SJCRH30 (cell line): ENCODE measurements around the gene AQP4. TPM values are rescaled to one million over a fixed set of nuclear protein-coding genes. Genes with fewer than 3 reads are reported as not detected.

ENCODE experiments used
- DNase-seq, 2 experiments: peaks; one replicate each; pipeline ENCODE4 v3.0.0-alpha.2; 2015 to 2020
- H3K27ac ChIP-seq: fragments of 250-450 bp; sonication (Bioruptor Pico); 2 replicates; pipeline ENCODE4 v1.5.1; 2020; ENCODE audit warnings: mild to moderate bottlenecking, moderate library complexity
- H3K27me3 ChIP-seq: fragments of 250-450 bp; sonication (Bioruptor Pico); 2 replicates; pipeline ENCODE4 v1.5.1; 2020; ENCODE audit warnings: mild to moderate bottlenecking, moderate library complexity
- H3K36me3 ChIP-seq: fragments of 250-450 bp; sonication (Bioruptor Pico); 2 replicates; pipeline ENCODE4 v1.5.1; 2020; ENCODE audit warnings: mild to moderate bottlenecking, moderate library complexity
- H3K4me1 ChIP-seq: fragments of 250-450 bp; sonication (Bioruptor Pico); 2 replicates; pipeline ENCODE4 v1.5.1; 2020; ENCODE audit warnings: mild to moderate bottlenecking, moderate library complexity
- H3K4me3 ChIP-seq: fragments of 250-450 bp; sonication (Bioruptor Pico); 2 replicates; pipeline ENCODE4 v1.5.1; 2020; ENCODE audit warnings: mild to moderate bottlenecking, moderate library complexity
- H3K9me3 ChIP-seq: fragments of 250-450 bp; sonication (Bioruptor Pico); replicated peaks from 2 replicates; pipeline ENCODE4 v1.5.1; 2020; ENCODE audit warnings: mild to moderate bottlenecking, moderate library complexity
- total RNA-seq: library from RNA; depleted of rRNA; stranded (reverse); fragments of >200 nt; shearing (Covaris generic); gene quantifications from 2 replicates; pipeline ENCODE4 v1.2.3, GENCODE V29; 2014

Gene AQP4
- total RNA-seq, 1 experiment from 2014 or later: 0.26 TPM

DNA sequence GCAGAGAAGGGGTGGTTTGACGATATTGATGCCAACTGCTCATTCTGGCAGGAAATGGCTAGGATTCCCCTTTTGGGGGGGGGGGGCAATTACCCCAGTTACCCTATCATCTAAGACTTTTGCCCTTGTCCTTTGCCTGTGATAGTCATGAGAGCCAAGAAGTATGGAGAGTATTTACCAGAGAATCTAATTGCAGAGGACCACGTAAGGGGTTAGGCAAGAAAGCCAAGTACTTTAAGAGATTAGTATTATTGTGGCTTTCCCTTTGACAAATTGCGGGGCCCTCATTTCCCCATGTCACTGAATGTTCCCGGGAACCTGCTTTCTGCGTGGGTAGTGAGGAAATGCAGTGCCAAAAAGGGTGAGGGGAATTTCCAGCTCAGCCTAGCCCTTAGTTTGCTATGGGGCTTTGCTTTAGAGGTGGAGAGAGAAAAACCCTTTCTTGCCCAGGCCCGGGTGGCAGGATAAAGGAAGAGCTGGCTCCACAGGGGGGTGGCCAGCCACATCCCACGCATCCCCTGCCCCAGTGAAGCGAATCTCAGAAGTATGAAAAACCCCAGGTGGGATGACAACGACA, 1.5 kb downstream of the AQP4 start:
- no peaks in the 10 kb centered on the region for H3K27me3 ChIP-seq
- H3K4me3 ChIP-seq: no peak overlapping the region
- DNase-seq: no peak
- no peaks in the 10 kb centered on the region for H3K9me3 ChIP-seq
- no peak overlapping the region for H3K27ac ChIP-seq
- no peaks in the 10 kb centered on the region for H3K36me3 ChIP-seq
- no peaks in the 10 kb centered on the region for H3K4me1 ChIP-seq

DNA sequence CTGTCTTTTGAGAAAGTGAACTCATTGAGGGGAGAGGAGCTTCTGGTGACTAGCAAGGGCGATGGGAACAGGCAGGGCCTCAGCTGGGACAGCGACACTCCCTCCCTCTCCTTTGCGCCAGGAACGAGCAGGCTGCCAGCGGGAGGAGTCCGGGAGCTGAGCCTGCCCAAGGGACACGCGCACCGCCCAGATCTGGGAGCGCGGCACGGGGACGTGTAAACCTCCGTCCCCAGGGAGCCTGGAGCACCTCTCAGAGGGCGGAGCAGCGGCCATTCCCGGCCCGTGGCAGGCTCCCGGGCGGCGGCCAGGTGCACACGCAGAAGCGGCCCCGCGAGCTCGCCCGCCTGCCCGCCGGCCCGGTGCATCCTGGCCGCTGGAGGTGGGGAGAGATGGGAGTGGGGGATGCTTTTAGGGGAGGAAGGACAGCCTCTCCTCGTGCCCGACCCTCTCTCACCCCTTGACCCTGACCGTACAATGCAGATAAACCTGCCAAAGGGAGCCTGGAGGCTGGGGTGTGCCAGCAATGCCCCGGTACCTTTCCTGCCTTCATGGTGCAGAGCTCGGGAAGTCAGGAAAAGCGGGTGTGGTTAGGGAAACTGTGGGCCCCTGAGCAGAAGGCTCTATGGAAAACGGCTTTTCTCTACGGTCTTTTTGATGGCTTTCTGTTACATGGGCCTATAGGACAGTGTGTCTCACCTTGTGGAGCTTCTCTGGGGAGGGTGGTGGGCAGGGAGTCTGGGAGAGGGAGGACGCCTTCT, 2.2 kb downstream of the AQP4 start:
- Histone ChIP-seq H3K27me3 (no peaks in the 10 kb centered on the region), H3K4me3 (no peak overlapping the region), H3K27ac (no peak overlapping the region), H3K9me3 (no peaks in the 10 kb centered on the region), H3K4me1 (no peaks in the 10 kb centered on the region), H3K36me3 (no peaks in the 10 kb centered on the region)
- no peak for DNase-seq

DNA sequence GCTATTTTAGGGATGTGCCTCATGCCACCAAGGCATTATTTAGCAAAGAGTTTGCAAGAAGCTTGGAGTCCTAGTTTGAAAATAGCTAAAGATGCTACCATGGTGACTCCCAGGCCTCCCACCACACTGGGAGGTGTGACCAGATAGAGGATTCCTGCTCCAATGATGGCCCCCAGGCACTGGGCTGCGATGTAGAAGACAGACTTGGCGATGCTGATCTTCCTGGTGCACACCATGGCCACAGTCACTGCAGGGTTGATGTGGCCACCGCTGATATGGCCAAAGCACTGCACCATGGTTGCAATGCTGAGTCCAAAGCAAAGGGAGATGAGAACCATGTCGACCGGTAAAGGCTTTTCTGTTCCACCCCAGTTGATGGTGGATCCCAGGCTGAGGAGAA, 3.4 kb downstream of the AQP4 start:
- Histone ChIP-seq H3K4me1 (no peaks in the 10 kb centered on the region), H3K36me3 (no peaks in the 10 kb centered on the region), H3K9me3 (no peaks in the 10 kb centered on the region), H3K27ac (no peak overlapping the region), H3K4me3 (no peak overlapping the region), H3K27me3 (no peaks in the 10 kb centered on the region)
- no peak for DNase-seq

DNA sequence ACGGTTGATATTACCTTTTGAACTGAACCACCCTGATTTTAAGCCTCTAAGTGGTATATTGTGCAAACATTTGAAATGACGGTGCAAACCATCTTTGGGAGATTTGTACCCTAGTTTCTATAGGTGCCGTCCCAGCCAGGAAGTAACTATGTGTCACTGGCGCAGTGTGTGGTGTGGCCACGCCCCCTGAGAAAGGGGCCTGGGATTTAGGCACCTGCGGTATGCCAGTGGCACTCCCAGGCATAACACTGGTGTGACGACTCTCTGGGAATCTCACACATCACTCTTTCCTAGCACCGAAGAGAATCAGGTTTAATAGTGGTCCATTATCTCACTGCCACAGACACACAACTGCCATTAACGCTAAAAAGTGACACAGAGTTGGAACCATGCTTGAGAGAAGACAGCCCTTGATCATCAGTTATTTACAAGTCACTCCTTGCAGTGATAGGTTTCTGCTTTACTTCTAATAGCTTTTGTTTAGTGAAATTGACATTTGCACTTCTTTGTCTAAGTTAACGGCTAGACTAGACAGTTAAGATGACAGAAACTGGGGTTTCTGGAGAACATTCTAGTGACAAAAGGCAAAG, 11.1 kb downstream of the AQP4 start:
- Histone ChIP-seq H3K4me3 (no peak overlapping the region), H3K4me1 (no peaks in the 10 kb centered on the region), H3K36me3 (no peaks in the 10 kb centered on the region), H3K27me3 (no peaks in the 10 kb centered on the region), H3K27ac (no peak overlapping the region), H3K9me3 (no peaks in the 10 kb centered on the region)
- no peak for DNase-seq

DNA sequence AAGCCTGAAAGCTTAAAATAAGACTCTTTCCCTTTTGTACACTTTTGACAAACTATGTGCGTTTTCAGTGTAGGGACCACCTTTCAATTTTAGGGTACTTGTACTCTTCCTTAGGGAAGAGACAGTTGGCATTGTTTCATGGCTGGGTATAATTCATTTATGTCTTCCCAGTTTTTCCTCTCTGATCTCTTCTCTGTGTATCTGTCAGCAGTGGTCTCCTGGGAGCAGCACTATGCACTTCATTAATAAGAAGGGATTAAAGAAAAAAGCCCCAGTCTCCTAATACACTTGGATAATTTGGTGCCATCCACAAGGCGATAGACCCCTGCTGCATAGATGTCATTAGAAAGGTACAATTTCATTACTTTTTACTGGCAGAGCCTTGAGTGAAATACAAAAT, 12.1 kb downstream of the AQP4 start:
- Histone ChIP-seq H3K4me1 (no peaks in the 10 kb centered on the region), H3K9me3 (no peaks in the 10 kb centered on the region), H3K27me3 (no peaks in the 10 kb centered on the region), H3K36me3 (no peaks in the 10 kb centered on the region), H3K27ac (no peak overlapping the region), H3K4me3 (no peak overlapping the region)
- DNase-seq: no peak

DNA sequence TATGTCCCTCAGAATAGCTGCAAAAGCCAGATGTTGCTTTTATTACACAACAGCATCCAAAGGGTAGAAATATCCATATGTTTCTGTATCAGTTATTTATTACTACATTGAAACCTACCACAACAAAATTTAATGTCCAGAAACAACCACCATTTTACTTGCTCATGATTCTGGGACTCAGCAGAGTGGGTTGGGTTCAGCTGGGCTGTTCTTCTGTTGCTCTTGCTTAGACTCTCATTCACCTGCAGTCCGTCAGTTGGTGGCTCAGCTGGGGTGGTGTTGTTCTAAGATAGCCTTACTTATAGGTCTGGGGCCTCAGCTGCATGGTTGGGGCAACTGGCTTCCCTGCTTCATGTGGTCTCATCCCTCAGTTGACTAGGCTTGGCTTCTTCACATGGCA, 21.7 kb downstream of the AQP4 start:
- no peaks in the 10 kb centered on the region for H3K36me3 ChIP-seq
- DNase-seq: no peak
- no peaks in the 10 kb centered on the region for H3K27me3 ChIP-seq
- H3K27ac ChIP-seq: no peak overlapping the region
- H3K9me3 ChIP-seq: no peaks in the 10 kb centered on the region
- no peak overlapping the region for H3K4me3 ChIP-seq
- no peaks in the 10 kb centered on the region for H3K4me1 ChIP-seq

DNA sequence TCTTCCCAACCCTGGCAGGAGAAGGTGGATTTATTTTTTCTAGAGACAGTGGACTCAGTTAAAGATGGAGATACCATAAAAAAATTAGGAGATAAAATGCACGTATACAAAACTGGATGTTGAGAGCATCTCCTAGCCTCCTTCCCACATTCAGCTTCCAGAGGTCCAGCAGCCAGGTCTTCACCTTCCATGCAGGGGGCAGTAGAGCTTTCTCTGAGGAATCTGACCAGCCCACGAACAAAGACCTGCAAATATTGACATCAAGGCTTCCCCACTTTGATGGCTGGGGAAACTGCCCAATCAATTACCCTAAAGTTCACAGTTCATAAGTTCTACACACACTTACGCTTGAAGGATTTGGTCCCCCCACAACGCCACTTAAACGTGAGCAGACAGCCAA, 24.5 kb downstream of the AQP4 start:
- Histone ChIP-seq H3K36me3 (no peaks in the 10 kb centered on the region), H3K9me3 (no peaks in the 10 kb centered on the region), H3K4me1 (no peaks in the 10 kb centered on the region), H3K27me3 (no peaks in the 10 kb centered on the region), H3K27ac (no peak overlapping the region), H3K4me3 (no peak overlapping the region)
- DNase-seq: no peak

DNA sequence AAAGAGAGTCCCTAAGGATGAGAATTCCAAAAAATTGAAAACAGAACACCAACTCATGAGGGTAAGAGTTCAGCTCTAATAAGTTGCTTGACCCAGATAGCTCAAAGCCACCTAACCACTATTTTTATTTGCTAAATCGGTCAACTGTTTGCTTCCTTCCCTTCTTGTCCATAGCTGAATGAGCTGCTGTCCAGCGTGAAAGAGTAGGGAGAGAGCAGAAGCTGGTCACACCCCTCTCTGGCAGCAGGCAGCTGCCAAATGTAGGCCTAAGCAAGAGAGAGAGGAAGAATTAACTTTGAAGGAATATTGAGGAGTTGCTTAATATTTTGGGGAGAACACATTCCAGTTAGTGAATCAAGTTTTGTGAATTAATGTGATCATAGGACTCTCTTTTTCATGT, 25.9 kb downstream of the AQP4 start:
- no peaks in the 10 kb centered on the region for H3K4me1 ChIP-seq

DNA sequence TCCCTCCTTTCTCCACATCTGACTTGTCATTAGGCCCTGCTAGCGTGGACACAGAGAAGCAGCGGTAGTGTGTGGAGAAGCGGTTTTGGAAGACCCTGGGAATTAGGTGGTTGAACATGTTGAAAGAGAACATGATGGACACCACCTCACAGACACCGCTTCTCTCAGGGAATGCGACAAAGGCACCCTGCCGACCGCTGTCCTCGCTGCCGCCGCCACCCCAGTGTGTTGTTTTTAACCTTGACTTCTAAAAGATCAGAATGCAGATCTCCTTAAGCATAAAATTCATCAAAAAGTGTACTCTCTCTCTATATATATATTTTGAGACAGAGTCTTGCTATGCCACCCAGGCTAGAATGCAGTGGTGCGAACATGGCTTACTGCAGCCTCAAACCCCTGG, 33.2 kb downstream of the AQP4 start:
- Histone ChIP-seq H3K27me3 (no peaks in the 10 kb centered on the region), H3K4me3 (no peak overlapping the region), H3K4me1 (peaks cover 6% of the 10 kb centered on the region; the same call in 1 of the 2 replicates), H3K36me3 (no peaks in the 10 kb centered on the region), H3K9me3 (no peaks in the 10 kb centered on the region), H3K27ac (no peak overlapping the region)
- no peak for DNase-seq

More for the DNA sequence above, 25.9 kb downstream of the AQP4 start:
- Histone ChIP-seq H3K4me3 (no peak overlapping the region), H3K9me3 (no peaks in the 10 kb centered on the region), H3K27ac (no peak overlapping the region), H3K36me3 (no peaks in the 10 kb centered on the region), H3K27me3 (no peaks in the 10 kb centered on the region)
- DNase-seq: no peak

DNA sequence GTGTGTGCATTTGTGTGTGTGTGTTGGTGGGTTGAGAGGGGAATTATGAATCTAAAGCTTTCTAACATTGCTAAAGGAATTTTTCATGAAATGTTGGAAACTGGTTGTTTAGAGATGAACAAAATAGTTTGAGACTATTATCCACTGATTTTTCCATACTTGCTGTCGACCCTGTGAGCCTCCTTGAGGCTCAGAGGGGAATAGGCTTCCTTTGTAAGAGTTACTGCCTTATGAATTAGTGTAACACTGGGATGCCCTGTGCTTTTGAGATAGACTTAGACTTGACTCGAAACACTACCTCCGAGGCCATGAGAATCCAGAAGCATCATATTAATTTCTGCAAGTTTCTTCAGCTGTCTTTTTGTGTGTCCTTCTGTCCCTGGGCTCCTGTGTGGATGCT, 37.9 kb downstream of the AQP4 start:
- no peak overlapping the region for H3K27ac ChIP-seq
- H3K9me3 ChIP-seq: no peaks in the 10 kb centered on the region
- no peak overlapping the region for H3K4me3 ChIP-seq
- no peaks in the 10 kb centered on the region for H3K36me3 ChIP-seq
- H3K27me3 ChIP-seq: no peaks in the 10 kb centered on the region
- H3K4me1 ChIP-seq: peaks cover 22% of the 10 kb centered on the region
- peak in 1 of 2 experiments; percentile 9 for DNase-seq

DNA sequence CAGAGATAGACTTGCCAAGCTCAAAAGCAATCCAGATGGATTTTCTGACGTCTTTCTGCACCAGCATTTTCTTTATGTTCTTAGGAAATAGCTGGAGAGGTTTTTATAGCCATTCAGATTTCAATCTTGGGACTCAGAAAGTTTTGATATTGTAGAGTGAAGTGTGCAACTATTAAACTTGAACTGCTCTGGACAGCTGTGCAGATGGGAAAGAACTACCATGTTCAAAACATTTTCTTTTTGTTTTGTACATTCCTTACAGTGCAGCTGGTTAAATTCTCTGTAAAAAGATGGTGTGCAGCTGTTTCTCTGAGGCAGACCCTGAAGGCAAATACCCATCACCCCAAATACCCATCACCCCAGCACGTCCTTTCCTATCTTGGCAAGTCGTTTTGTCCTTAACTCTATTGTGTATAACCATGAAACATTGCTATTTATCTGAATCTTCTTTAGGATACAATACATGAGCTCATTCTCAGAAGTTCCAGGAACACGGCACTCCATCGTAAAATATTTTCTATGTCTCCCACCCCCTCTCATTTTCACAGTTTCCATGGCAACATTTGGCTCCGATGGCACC, 38.8 kb downstream of the AQP4 start:
- DNase-seq: peak; percentile 7 to 38
- Histone ChIP-seq H3K9me3 (no peaks in the 10 kb centered on the region), H3K4me3 (no peak overlapping the region), H3K27me3 (no peaks in the 10 kb centered on the region), H3K4me1 (peaks cover 22% of the 10 kb centered on the region), H3K27ac (peak overlapping the region; percentile 4; the same call in 1 of the 2 replicates), H3K36me3 (no peaks in the 10 kb centered on the region)

DNA sequence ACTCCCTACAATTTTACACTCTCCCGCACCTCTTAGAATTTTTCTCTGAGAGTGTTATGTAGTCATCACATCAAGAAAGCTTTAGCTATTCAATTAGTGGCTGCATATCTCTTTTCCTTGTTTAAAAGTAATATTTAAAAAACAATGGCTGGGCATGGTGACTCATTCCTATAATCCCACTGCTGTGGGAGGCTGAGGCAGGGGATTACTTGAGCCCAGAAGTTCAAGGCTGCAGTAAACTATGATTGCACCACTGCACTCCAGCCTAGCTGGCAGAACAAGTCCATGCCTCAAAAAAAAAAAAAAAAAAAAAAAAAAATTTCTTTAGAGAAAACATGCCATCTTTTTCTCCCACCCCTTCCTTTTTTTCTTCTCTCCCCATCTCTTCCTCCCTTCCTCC, 44.3 kb downstream of the AQP4 start:
- no peaks in the 10 kb centered on the region for H3K9me3 ChIP-seq
- H3K4me3 ChIP-seq: no peak overlapping the region
- no peaks in the 10 kb centered on the region for H3K27me3 ChIP-seq

DNA sequence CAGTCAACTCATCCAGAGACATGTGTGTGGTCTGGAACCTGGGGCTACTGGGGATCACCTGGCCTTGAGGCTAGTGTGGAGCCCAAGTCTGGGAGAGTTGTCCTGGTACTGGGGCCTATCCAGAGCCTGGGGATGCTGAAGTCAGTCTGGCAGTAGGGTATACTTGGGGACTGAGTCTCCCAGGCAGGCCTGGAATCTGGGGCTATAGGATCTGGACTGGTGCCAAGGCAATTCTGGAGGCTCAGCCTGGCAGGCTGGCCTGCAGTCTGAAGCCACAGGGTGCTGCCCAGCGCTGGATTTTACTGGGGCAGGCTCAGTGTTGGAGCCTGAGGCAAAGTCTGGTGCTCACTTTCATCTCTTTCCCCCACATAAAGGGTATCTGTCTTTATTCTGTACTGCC, 46.5 kb downstream of the AQP4 start:
- Histone ChIP-seq H3K4me1 (peaks cover 6% of the 10 kb centered on the region; the same call in 1 of the 2 replicates), H3K27me3 (no peaks in the 10 kb centered on the region), H3K27ac (no peak overlapping the region), H3K36me3 (no peaks in the 10 kb centered on the region), H3K9me3 (no peaks in the 10 kb centered on the region), H3K4me3 (no peak overlapping the region)
- no peak for DNase-seq

More for the DNA sequence above, 44.3 kb downstream of the AQP4 start:
- Histone ChIP-seq H3K36me3 (no peaks in the 10 kb centered on the region), H3K27ac (no peak overlapping the region), H3K4me1 (peaks cover 14% of the 10 kb centered on the region)
- DNase-seq: no peak

DNA sequence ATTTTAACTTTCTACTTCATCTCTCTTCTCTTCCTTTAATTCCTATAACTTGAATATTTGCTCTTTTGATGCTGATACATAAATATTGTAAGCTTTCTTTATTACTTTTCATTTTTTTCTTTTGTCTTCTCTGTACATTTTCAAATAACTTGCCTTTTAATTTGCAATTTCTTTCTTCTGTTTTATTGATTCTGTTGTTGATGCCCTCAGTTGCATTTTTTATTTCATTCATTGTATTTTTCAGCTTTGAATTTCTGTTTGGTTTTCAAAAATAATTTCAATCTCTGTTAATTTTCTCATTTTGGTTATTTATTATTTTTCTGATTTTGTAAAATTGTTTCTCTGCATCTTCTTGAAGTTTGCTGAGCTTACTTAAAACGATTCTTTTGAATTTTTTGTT, 47.0 kb downstream of the AQP4 start:
- Histone ChIP-seq H3K9me3 (no peaks in the 10 kb centered on the region), H3K27me3 (no peaks in the 10 kb centered on the region), H3K4me3 (no peak overlapping the region), H3K4me1 (no peaks in the 10 kb centered on the region), H3K27ac (no peak overlapping the region), H3K36me3 (no peaks in the 10 kb centered on the region)
- no peak for DNase-seq

DNA sequence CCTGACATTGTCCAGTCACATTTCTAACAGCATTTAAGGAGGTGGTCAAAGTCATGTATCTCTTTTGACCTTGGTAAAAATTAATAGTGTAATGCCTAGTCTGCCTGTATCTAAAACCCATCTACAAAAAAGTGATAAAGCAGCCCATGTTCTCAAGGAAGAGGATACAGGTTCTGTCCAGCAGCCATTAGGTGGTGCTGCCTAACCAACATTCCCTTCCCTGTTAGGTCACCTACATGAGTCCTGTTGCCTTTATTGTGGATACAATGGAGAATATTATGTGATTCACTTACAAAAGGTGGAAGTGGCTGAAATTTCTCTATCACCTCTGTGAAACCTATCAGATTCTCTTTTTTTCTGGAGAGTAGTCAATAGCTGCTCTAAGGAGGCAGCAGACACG, 52.5 kb downstream of the AQP4 start:
- Histone ChIP-seq H3K27me3 (no peaks in the 10 kb centered on the region), H3K4me1 (no peaks in the 10 kb centered on the region), H3K9me3 (no peaks in the 10 kb centered on the region), H3K4me3 (no peak overlapping the region), H3K36me3 (no peaks in the 10 kb centered on the region), H3K27ac (no peak overlapping the region)
- peak; percentile 36 to 68 for DNase-seq
